ENCODE measurements around the gene TBC1D2.
"Not testable (repeated sequence)": the region's sequence is repeated elsewhere in the genome, so short reads cannot be mapped to it uniquely, and the experiment has no call there.

- not testable (repeated sequence) for TF ChIP-seq ZNF768 (tag by site-specific recombination; IDR thresholded peaks at IDR 0.05); ZNF830 (tag by site-specific recombination; IDR thresholded peaks at IDR 0.05; ENCODE audit: low read depth); ZNF561 (tag by site-specific recombination; IDR thresholded peaks at IDR 0.05; ENCODE audit: borderline replicate concordance); RBAK (tag by site-specific recombination; IDR thresholded peaks at IDR 0.05); CTCF (tag by site-specific recombination; IDR thresholded peaks at IDR 0.05); ZBTB21 (tag by site-specific recombination; IDR thresholded peaks at IDR 0.05); YY1 (tag by site-specific recombination; IDR thresholded peaks at IDR 0.05)
- TF ChIP-seq, protein P1, sequence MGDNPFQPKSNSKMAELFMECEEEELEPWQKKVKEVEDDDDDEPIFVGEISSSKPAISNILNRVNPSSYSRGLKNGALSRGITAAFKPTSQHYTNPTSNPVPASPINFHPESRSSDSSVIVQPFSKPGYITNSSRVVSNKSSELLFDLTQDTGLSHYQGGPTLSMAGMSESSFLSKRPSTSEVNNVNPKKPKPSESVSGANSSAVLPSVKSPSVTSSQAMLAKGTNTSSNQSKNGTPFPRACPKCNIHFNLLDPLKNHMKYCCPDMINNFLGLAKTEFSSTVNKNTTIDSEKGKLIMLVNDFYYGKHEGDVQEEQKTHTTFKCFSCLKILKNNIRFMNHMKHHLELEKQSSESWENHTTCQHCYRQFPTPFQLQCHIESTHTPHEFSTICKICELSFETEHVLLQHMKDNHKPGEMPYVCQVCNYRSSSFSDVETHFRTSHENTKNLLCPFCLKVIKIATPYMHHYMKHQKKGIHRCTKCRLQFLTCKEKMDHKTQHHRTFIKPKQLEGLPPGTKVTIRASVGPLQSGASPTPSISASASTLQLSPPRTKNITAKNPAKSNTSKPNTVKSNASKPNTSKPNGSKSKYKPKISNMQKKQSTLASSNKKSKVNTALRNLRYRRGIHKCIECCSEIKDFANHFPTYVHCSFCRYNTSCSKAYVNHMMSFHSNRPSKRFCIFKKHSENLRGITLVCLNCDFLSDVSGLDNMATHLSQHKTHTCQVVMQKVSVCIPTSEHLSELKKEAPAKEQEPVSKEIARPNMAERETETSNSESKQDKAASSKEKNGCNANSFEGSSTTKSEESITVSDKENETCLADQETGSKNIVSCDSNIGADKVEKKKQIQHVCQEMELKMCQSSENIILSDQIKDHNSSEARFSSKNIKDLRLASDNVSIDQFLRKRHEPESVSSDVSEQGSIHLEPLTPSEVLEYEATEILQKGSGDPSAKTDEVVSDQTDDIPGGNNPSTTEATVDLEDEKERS (tag by site-specific recombination; IDR thresholded peaks at IDR 0.05), result not testable (repeated sequence)
- TF ChIP-seq, protein P2, sequence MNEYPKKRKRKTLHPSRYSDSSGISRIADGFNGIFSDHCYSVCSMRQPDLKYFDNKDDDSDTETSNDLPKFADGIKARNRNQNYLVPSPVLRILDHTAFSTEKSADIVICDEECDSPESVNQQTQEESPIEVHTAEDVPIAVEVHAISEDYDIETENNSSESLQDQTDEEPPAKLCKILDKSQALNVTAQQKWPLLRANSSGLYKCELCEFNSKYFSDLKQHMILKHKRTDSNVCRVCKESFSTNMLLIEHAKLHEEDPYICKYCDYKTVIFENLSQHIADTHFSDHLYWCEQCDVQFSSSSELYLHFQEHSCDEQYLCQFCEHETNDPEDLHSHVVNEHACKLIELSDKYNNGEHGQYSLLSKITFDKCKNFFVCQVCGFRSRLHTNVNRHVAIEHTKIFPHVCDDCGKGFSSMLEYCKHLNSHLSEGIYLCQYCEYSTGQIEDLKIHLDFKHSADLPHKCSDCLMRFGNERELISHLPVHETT (tag by site-specific recombination; IDR thresholded peaks at IDR 0.05), result not testable (repeated sequence)
Observed at GRCh38 chr9:98283143-98283542, 27.7 kb upstream of the TBC1D2 start.
